Stimulated activated CD8-positive, alpha-beta memory T cell treated with anti-CD3 and anti-CD28 coated beads, Interleukin-4, amount 100 ng/mL, for 48 hours (primary cell): ENCODE data around the gene EPB41L4B.
A peak's percentile ranks its signal among the peaks of the same experiment; 100 is the strongest.

ENCODE experiments used
- DNase-seq: peaks from one replicate; pipeline ENCODE4 v3.0.0-alpha.2; 2020

The EPB41L4B gene

DNA sequence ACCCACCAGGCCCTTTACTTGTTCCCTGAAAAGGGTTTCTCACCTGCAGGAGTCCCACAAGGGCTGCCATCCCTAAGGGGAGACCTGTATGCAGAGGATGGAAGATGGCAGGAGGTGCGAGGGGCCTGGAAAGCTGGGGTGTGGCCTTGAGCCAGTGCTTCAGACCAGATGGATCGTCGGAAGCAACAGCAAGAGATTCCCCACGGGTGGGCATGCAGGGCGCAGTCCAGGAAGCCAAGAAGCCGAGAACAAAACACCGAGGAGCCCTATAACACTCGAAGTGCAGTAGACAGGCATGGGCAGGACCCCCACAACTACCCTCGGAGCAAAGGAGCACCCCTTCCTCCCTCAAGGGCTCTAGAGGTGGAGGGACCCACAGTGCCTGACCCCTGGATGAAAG lies 129.1 kb downstream of the EPB41L4B start:
- DNase-seq = no peak

DNA sequence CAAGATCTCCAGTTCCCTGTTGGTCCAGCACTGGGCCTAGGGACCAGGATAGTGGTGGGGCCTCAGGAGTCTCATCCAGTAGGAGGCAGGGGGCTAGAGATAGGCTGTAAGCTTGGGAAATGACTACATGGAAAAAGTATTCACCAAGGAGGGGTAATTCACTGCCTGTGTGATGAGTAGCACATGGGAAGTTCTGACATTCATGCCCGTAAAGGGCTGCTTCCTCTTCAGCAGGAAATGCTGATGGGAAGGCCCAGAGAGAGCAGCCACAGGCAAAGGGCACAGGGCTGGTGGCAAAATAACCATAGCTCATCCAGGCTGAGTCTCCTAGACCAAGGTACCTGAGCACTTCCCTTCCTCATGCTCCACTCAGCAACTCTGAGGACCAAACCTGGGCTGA lies 130.7 kb downstream of the EPB41L4B start:
- no peak for DNase-seq

- DNase-seq = no peak
Measured at GRCh38 chr9:109186857-109187520, 133.9 kb downstream of the EPB41L4B start.

- peak; percentile 40 for DNase-seq
Measured at GRCh38 chr9:109182940-109183798, 137.7 kb downstream of the EPB41L4B start.

DNA sequence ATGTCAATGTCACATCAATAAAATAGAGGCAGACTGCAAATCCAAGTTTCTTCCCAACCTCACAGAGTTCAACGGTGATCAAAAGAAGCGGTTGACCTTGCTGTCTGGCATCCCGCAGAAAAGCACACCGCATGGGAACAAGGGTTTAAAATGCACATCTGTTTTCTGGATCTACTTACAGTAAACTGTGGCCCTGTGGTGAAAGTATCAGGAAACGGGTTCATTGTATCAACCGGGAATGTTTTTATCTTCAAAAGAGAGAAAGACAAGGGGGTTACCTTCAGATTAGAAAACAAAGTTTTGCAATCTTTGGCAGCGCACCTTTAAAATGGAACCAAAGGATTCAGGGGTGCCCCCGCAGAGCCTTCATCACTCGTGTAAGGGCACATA lies 138.3 kb downstream of the EPB41L4B start:
- DNase-seq = no peak

- peak; percentile 55 for DNase-seq
Measured at GRCh38 chr9:109181284-109181683, 139.6 kb downstream of the EPB41L4B start.

- DNase-seq = no peak
Measured at GRCh38 chr9:109179801-109180523, 140.9 kb downstream of the EPB41L4B start.

DNA sequence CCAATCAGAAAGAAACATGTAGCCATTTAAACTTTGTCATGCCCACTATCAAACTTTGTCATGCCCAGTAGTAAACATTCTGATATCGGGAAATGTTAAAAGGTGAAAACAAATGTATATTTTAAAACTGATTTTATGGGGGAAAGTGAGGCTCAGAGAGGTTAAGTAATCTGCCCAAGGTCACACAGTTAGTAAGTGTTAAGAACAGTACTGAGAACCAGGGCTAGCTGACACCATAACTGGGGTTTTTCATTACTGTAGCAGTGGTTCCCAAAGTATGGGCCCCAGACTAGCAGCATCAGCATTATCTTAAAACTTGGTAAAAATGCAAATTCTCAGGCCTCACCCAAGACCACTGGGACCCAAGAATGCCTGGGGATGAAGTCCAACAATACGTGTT lies 143.9 kb downstream of the EPB41L4B start:
- DNase-seq = no peak

DNA sequence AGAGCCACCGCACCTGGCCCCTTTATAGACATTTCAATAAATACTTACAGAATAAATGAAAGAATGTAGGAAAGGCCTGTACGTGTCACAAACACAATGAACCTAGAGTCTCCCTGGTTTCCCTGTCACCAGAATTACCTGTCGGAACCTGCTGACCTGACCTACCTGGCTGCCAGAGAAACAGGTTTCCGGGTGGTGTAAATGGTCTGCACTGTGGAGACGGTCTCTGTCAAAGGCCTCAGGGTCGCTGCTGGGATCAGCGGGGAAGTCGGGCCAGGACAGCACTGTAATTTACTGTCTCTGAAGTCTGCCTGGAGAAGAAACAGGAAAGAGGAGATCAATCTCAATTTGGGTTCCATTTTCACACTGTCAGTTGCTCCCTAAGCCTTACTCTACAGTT lies 144.5 kb downstream of the EPB41L4B start:
- no peak for DNase-seq

DNA sequence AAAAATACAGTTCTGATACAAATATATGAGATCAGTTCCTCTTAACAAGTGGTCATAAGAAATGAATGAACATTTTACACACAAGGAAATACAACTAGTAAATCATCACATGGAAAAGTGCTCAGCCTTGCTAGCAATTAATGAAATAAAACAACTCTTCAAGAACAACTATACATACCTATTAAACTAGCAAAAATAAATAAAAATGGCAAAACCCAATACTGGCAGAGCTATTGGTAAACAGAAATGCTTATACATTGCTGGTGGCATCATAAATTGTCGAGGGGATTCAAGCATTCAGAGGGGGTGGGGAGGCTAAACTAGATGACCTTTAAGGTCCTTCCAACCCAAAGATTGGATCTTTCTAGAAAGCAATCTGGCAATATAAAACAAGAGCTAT lies 147.9 kb downstream of the EPB41L4B start:
- no peak for DNase-seq

GRCh38 chr9:109171926-109172325 lies 148.9 kb downstream of the EPB41L4B start:
- no peak for DNase-seq

DNA sequence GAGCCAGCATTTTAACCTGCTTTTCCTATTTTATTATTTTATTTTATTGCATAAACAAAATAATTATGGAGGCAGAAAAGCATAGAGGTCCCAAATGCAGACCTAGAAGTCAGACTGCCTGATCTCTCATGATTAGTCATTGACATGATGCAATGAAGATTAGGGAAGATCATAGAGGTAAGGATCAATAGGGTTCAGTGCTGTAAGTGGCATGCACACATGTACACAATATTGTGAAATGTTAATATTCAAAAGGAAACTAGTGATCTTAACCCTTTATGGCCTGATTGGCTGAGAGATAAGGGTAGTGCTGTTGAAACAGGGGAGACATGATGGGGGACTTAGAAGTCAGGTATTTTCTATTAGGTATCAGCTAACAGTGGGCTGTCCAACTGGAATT lies 152.7 kb downstream of the EPB41L4B start:
- DNase-seq = no peak

GRCh38 chr9:109167716-109168115 lies 153.1 kb downstream of the EPB41L4B start:
- DNase-seq = no peak

DNA sequence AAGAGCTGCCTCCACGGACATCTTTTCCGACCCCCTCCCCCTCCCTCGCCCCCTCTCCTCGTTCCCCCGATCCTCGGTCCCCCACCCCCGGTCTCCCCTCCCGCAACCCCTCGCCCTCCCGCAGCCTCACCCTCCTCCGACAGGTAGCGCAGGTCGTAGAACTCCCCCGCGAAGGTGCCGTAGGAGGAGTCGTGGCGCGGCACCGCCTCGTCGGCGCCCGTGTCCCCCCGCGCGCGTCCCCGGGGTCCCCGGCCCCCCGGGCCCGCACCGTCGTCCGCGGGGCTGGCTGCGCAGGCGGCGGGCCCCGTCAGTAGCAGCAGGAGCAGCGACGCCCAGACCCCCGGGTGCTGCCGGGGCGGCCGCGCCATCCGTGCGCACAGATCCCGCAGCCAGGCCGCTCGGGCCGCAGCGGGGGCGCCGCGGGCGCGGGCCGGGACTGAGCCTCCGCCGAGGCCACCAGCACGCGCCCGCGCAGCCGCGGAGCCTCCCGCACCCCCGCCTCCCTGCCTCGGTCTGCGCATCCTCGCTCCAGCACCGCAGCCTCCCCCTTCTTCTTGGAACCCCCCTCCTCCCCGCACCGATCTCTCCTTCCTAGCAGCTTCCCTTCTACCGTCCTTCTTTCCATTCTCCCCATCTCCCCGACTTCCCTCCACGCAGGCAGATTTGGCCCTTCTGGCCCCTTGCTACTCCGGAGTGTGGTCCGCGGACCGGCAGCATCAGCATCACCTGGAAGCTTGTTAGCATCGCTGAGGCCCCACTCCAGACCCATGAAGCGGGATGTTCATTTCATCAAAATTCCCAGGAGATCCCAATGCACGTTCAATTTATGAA lies 153.9 kb downstream of the EPB41L4B start, which contains the start of gene FRRS1L:
Gene FRRS1L, minus strand, starts transcription at position 479 of the 831 bp plus-strand sequence. Its CDS starts 111 bp downstream, at position 368.
- no peak for DNase-seq

- no peak for DNase-seq
Measured at GRCh38 chr9:109166171-109166770, 154.6 kb downstream of the EPB41L4B start.

GRCh38 chr9:109164042-109164441 lies 156.8 kb downstream of the EPB41L4B start:
- no peak for DNase-seq

GRCh38 chr9:109163194-109163593 lies 157.7 kb downstream of the EPB41L4B start:
- DNase-seq = no peak

DNA sequence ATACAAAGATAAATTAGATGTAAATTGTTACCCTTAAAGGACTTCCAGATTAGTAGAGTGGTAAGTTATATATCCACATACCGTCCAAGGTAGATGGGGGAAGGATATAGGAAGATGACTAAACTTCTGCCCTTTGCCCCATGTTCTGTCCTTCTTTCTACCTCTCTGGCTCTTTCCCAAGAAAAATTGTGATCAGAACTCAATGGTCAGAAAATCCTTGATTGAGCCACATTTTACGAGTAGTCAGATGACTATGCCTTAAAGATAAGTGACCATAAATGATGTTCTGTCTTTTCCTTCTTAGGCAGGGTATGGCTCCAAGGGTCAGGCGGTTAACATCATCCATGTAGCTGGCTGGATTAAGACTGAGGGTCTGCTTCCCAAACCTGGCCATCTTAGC lies 158.2 kb downstream of the EPB41L4B start:
- DNase-seq = no peak

DNA sequence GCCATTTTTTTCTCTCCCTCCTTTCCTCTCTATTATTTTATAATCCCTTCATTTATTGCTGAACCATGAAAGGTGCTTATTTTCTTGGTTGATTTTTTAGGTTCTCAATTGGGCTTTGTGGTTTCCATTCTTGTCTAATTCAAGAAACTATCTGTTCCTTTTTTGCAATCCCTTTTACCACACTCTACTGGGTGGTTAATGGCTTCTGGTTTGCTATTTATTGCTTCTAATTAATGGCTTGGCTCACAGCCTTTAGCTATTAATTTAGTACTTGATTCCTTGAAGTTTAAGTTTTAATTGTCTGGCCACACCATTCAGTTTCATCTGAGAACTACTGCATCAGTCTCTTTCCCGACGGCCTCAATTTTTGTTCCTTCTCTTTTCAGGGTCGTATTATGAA lies 159.4 kb downstream of the EPB41L4B start:
- DNase-seq = no peak

GRCh38 chr9:109159583-109159982 lies 161.3 kb downstream of the EPB41L4B start:
- no peak for DNase-seq

- DNase-seq = no peak
Measured at GRCh38 chr9:109158651-109159050, 162.2 kb downstream of the EPB41L4B start.

DNA sequence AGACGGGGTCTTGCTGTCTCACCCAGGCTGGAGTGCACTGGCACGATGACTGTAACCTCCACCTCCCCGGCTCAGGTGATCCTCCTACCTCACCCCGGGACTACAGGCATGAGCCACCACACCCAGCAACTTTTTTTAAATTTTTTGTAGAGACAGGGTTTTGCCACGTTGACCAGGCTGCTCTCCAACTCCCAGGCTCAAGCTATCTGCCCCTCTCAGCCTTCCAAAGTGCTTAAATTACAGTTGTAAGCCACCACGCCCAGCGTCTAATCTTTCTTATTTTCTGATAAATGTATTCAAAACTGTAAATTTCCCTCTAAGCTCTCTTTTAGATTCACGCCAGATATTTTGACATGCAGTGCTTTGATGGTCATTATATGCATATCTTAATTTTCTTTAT lies 164.2 kb downstream of the EPB41L4B start:
- no peak for DNase-seq
